Measurements from ENCODE around the gene C1orf50. TPM values are rescaled to one million over a fixed set of nuclear protein-coding genes. Genes with fewer than 3 reads are reported as not detected.
"Not testable (repeated sequence)": the region's sequence is repeated elsewhere in the genome, so short reads cannot be mapped to it uniquely, and the experiment has no call there.

C1orf50 gene
- total RNA-seq (2014; rRNA removed) = 4.2 and 7.6 TPM in 2 replicates
- polyA plus RNA-seq (2012) = 4.9 TPM

DNA sequence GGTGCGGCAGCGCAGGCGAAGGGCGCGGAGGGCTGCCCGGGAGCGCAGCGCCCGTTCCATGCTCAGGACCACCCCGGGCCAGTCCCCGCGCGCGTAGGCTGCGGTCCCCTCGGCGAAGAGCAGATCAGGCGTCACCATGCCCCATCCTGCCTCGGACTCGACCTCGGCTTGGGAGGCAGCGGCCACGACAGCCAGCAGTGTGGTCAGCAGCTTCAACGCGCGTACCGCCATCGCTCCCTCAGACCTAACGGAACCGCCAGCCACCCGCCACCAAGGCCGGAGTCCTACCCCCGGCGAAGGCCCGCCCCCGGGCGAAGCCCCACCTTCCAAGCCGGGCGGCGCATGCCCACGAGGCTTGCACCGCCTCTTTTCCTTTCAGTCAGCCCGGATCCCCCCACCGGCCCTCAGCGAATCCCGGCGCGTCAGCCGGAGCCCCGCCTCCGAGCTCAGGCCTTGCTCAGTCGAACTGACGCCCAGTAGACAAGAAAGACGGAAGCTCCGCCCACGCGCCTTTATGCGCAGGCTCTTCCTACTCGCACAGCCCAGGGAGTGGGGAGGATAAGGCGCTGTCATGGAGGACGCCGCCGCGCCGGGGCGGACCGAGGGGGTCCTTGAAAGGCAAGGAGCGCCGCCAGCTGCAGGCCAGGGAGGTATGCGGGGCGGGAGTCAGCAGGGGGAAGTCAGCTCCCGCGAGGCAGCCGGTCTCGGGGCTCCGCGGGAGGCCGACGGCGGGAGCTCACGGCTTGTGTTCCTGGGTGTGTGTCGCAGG is at the start of gene C1orf50, which contains the start of gene P3H1:
Gene C1orf50, plus strand, starts transcription at position 509 of the 769 bp plus-strand sequence. Its CDS starts 63 bp downstream, at position 572.
Gene P3H1, minus strand, starts transcription at position 288 of the 769 bp plus-strand sequence. Its CDS starts 57 bp downstream, at position 231.
- DNase-seq (ENCODE audit: low read depth) = peak; percentile 98

DNA sequence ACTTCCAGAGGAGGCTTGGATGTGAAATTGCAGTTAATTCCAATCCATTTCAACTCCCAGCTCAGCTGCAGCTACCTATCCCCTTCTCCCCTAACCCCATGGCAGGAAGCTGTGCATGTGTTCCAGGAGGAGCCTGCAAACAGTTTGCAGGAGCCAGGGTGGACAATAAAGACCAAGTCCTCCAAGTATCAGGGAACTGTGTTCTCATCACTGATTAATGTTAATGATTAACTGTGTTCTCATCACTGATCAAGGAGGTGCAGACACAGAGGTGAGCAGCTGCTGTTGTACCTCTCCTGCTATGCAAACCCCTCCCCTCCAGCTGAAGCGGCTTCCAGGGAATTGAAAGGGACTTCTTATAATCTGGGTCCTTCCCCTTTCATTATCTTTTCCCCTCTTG is 46.2 kb upstream of the C1orf50 start:
- DNase-seq (ENCODE audit: low read depth) = no peak

DNA sequence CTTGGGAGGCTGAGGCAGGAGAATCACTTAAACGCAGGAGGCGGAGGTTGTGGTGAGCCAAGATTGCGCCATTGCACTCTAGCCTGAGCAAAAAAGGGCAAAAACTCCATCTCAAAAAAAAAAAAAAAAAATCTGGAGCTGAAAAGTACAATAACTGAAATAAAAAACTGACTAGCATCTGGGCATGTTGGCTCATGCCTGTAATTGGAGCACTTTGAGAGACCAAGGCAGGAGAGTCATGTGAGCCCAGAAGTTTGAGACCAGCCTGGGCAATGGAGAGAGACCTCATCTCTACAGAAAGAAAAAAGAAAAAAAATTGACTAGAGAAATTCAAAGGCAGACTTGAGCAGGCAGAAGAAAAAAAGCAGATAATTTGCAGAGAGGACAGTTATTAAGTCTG is 45.1 kb upstream of the C1orf50 start:
- DNase-seq (ENCODE audit: low read depth) = no peak

DNA sequence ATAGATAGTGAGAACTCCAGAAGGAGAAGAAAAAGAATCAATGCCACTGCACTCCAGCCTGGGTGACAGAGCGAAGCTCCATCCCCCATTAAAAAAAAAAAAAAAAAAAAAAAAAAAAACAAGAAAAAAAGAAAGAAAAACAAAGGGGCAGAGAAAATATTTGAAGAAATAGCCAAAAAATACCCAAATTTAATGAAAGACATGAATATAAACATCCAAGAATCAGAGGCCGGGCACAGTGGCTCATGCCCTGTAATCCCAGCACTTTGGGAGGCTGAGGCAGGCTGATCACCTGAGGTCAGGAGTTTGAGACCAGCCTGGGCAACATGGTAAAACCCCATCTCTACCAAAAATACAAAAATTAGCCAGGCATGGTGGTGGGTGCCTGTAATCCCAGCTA is 44.6 kb upstream of the C1orf50 start:
- not testable (repeated sequence) for DNase-seq (ENCODE audit: low read depth)

DNA sequence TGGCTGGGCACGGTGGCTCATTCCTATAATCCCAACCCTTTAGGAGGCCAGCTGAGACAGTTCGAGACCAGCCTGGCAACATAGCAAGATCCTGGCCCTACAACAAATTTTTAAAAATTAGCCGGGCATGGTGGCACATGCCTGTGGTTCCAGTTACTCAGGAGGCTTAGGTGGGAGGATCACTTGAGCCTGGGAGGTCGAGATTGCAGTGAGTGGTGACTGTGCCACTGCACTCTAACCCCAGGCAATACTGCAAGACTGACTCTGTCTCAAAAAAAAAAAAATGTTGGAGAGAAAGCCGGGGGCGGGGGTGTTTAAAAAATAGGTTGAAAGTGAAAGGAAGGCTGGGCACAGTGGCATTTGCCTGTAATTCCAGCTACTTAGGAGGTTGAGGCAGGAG is 43.5 kb upstream of the C1orf50 start:
- DNase-seq (ENCODE audit: low read depth) = peak; percentile 6

DNA sequence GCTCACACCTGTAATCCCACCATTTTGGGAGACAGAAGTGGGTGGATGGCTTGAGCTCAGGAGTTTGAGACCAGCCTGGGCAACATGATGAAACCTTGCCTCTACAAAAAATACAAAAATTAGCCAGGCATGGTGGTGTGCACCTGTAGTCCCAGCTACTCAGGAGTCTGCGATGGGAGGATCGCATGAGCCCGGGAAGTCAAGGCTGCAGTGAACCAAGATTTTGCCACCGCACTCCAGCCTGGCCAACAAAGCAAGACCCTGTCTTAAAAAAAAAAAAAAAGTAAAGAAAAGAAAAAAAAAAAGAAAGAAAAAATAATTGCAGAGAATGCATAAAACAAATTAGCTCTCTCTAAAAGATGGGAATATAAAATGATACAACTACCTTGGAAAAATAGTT is 41.2 kb upstream of the C1orf50 start:
- DNase-seq (ENCODE audit: low read depth) = not testable (repeated sequence)

DNA sequence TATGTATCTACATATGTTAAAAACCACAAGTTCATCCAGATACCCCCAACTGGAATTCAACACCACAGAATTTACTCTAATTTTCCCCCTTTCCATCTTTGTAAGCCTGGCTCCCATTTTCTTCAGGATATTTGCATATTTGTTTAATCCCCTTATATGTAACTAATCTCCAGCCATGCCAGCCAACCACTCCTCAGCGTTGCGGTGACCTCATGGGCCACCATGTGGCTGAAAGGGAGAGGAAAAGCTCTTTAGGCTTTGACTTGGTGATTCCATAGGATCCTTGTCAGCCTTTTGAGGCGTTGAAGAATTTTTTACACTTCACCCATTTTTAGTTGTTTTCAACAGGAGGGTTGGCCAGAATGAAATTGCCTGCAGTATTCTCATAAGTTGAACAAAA is 37.0 kb upstream of the C1orf50 start:
- DNase-seq (ENCODE audit: low read depth) = no peak

DNA sequence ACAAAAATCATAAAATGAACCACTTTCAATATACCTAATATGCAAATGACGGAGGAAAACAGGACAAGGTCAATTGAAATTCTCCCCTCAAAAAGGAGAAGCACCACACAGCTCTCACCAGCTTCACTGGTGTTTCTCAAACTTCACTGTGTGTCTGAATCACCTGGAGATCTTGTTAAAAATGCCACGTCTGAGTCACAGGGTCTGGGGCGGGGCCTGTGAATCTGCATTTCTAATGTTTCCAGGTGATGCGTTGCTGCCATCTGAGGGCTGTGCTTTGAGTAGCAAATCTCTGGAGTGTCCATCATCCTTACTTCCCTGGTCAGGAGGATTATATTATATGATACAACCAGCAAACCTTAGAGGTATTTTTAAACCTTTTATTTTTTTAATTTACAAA is 36.1 kb upstream of the C1orf50 start:
- DNase-seq (ENCODE audit: low read depth) = peak; percentile 21

DNA sequence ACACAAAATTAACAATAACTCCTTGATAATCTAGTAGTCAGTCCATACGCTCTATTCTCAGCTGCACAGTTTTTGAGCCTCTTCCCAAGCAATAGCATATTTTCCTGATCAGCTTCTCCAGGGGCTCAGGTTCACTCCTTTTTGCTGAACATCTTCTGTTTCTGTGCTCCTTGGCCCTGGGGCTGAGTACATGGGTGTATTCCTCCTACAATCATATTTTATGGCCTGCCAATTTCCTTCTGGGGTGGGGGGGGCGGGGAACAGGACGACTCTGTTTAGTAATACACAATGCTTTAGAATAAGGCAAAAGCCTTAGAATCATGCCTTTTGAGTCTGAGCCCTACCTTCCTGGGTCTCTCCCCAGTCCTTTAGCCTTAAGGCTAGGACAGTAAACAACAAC is 35.5 kb upstream of the C1orf50 start:
- DNase-seq (ENCODE audit: low read depth) = no peak

DNA sequence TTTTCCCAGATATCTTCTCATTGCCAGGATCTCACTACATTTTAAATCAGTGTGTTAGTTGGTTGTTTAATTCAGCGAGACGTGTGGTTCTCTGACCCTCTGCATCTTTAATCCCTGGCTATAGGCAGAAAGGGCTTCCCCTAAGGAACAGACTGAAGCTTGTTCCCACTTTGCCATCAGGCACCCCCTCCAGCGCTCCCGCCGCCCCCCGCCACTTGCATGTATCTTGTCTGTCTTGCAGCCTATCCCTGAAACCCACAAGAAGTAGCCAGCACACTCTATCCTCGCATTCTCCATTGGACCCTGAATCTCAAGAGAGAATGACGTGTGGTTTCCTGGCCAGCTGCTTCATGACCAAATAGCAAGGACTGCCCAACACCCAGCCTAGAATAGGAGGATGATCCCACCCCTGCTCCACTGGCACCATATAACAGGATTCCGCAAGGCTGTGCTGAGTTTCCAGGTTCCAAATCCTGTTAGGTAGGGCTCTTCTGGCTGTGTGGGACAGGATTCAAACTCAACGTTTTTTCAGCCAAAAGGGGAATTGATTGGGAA is 34.8 kb upstream of the C1orf50 start:
- peak; percentile 37 for DNase-seq (ENCODE audit: low read depth)

DNA sequence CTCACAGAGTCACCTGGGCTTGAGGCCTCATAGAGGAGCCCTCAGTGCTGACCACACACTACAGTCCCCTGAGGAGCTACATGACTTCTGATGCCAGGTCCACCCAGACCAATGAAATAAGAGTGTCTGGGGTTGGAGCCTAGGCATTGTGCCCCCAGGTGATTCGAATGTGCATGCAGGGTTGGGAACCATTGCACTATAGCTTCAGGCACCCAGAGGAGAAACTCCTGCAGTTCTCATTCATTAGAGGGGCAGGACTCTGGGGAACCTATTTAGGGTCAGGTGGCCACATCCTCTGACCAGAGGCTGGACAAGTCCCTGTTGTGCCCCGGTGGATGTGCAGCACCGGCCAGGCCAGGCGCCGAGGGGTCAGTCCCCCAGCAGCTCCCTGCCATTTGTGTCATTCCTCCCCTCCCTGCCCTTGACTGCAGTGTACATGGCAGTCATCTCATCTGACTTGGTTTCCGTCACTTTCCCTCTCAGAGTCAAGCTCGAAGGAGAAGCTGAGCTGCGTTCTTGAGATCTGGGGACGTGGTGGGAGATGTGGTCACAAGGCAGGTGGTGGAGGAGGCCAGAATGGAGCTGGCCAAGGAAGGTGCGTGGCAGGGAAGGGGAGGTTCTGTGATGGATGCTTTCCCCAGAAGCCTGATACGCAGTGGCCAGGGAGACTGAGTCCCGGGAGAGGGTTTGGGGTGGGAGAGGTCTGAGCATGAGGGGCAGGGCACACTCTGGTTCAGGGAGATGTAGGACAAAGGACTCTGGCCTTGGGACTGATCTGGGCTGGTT is 33.4 kb upstream of the C1orf50 start:
- no peak for DNase-seq (ENCODE audit: low read depth)

DNA sequence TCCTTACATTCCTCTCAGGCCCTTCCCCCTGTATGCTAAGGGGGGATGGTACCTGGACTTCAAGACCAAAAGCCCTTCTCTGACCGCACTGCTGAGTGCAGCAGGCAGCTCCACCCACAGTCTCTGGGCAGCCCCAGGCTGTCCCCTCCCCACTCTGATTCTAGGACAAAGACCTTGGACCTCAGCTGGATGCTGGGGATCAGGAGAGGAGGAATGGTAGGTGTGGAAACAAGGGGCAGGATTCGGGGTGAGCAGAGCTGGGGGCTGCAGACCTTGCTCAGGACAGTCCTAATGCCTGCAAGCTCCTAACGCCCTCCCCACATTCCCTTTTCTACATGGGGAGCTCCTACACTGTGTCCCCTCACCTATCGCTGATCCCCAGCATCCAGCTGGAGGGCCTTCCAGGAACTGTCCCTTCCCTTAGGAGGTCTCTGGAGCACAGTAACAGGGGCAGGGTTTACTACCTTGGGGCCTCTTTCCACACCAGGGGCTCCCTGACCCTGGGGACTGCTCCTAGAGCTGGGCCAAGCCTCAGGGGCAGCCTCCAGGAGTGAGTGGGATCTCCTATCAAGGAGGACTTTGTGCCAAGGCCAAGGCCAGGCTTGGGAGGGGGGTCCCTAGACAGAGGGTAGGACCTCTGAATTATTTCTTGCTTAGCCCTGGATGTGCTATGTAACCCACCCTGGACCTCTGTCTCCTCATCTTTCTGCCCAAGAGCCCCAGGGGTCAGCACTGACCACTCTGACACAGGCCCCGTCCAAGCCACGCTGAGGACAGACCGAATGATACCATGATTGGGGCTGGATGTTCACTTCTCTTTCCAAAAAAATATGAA is 32.6 kb upstream of the C1orf50 start:
- no peak for DNase-seq (ENCODE audit: low read depth)

DNA sequence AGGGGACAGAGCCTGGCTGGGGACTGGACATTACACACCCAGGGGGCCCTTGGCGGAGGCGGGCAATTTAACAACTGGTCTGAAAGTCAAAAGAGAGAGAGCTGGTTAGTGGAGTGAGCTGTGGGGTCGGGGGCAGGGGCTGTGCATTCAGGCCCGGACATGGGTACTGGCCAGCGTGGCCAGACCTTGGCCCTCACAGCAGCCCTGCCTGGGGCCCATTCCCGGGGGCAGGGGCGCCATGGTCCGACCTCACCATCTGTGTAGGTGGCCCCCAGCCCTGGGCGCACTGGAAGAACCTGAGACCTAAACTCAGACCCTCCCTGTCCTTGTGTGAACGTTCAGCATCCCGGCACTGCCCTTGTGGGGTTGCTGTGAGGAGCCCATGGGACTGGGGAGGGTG is 32.0 kb upstream of the C1orf50 start:
- DNase-seq (ENCODE audit: low read depth) = no peak

DNA sequence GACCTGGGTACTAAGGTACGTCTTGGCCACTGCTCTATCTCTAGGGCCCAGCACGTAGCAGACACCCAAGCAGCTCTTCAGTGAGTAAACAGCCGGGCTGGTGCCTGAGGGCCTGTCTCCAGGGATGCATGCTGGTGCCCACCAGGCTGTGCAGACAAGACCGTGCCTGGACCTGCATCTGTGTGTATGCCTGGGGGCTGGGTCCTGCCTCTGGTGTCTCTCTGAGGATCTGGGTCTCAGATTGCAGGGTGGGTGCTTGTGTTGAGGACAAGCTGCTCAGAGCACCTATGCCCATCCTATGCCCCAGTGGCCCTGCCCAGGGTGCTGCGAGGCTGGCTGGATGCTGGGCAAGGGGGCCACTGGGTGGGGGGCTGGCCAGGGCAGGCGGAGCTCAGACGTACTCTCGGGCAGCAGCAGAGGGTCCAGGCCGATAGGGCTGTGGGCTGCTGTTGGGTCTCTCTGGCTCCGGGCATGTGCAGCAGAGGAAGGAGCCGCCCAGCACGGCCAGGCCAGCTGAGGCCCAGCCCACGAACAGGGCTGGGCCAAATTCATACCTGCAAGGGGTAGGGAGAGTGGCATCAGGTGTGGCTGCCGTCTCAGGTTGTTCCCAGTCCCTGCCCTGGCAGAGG is 31.5 kb upstream of the C1orf50 start:
- DNase-seq (ENCODE audit: low read depth) = no peak

DNA sequence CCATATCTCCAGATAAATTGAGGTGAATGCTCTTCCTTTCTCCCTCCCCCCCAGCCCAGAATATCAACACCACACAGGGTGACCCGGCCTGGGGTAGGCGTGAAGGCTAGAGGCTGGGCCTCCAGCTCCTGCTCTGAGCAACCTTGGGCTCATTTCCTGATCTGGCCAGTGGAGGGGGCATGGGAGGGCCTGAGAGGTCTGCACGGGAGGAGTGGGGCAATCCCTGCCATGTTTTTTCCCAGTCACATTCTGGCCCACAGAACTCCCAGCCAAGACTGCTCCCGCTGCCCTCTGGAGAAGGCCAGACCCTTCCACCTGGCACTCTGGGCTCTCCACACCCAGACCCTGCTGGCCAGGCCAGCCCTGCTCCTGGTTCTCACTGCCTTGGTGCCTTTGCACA is 30.9 kb upstream of the C1orf50 start:
- DNase-seq (ENCODE audit: low read depth) = peak; percentile 14

DNA sequence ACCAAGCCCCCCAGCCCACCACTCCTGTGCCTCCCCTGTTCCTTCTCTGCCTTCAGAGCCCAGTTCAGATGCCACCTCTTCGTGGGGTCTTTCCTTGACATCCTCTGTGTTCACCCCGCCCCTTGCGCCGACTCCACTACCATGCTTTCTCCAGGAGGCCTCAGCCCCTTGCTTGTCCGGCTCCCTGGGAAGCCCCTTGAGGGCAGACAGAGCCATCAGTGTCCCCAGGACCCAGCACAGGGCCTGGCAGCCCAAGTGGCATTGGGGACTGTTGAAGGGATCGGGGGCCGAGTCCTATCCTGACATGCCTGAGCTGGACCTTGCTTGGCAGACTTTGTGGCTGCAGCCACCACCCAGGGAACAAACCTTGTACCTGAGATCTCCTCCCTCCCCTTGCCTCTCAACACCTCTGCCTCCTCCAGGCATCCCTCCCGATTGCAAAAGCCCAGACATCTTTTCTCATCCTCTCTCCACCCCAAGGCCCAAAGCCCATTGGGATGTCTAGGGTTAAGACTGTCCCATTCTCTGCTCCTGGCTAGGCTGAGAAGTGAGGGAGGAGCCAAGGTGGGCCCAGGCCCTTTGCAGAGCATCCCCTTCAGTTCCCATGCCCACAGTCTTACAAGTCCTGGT is 30.4 kb upstream of the C1orf50 start:
- no peak for DNase-seq (ENCODE audit: low read depth)

DNA sequence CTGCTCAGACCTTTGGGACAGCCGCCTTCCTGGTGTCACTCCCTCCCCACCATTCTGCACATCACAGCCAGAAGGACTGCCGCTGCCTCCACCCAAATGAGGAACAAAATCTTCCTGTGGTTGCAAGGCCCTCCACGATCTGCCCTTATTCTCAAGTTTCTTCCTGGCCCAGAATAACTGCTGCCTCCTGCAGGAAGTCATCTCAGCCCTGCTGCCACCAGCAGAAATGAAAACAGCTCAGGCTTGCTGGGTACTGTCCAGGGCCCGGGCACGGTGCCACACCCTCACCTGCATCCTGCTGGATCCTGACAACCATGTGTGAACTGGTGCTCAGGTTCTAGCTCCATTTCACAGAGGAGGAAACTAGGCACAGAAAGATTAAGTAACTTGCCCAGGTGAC is 29.8 kb upstream of the C1orf50 start:
- no peak for DNase-seq (ENCODE audit: low read depth)

DNA sequence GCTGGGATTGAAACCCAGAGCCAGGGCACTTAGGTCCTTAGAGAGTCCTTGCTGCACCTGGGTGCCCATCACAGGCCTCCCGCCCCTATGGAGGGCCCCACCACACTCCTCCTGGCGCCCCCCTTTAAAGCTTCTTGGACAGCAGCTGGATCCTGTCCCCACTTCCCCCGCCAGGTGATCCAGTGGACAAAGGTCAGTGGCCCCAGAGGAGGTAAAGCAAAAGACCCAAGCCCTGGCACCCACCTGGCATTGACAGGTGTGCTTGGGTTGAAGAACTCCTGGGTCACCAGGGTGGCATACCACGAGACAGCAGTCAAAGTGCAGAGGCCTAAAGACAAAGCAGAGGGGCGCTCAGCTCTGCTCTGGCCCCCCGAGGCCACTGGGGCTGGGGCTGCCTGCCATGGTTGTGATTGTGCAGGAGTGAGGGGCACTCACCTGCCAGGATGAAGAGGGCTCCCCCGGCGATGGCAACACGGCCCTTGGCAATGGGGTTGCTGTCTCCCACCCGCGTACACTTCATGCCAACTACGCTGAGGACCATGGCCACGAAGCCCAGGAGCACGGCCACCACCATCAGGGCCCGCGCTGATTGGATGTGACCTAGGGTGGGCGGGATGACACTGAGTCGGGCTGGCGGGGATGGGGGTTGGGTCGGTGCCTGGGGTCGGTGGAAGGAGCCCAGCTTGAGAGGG is 28.9 kb upstream of the C1orf50 start:
- DNase-seq (ENCODE audit: low read depth) = no peak

DNA sequence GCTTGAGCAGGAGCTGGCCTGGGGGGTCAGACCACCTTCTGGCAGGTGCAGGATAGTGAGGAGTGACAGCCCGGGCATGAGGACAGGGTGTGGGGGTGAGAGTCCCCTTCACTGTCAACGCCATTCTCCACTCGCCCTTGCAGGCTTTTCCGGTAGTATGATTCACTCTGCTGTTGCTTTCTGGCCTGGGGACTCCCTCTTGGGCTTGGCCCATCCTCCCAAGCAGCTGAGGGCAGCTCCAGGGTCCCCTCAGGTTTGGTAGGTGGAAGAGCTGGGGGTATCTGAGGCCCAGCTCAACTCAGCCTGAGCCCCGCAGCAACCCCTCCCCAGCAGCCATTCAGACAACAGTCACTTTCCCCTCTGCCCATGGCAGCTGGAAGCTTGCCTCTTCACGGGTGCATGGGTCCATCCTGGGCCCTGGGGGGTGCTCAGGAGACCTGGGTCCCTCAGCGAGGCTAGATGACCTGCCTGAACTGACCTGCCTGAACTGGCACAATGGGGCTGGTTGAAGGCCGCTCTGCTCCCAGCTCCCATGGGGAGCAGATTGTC is 28.3 kb upstream of the C1orf50 start:
- no peak for DNase-seq (ENCODE audit: low read depth)

Measured in LHCN-M2 (cell line).